Right lobe of liver (tissue), 4 donors: ENCODE data around the gene CES5A.

ENCODE experiments used
- CTCF ChIP-seq, 4 donors: fragments of 200-600 bp in 3 of 4; fragments of 450-650 bp in 1 of 4; IDR thresholded peaks; one replicate each; pipeline versions ENCODE4 v1.5.1 to v1.8.0; 2016 to 2022; ENCODE audit warnings: antibody characterized with exemption in 4 of 4, mild to moderate bottlenecking in 2 of 4
- POLR2A ChIP-seq: fragments of 450-650 bp; IDR thresholded peaks from one replicate; pipeline ENCODE4 v1.6.1; 2017; ENCODE audit warnings: antibody characterized with exemption, mild to moderate bottlenecking
- donor health status: DM: no; HTN: no; CAD: no.
- donor health status: DM: no; HTN: no; CAD: no.
- donor health status: DM: no; HTN: yes; CAD: no.

DNA sequence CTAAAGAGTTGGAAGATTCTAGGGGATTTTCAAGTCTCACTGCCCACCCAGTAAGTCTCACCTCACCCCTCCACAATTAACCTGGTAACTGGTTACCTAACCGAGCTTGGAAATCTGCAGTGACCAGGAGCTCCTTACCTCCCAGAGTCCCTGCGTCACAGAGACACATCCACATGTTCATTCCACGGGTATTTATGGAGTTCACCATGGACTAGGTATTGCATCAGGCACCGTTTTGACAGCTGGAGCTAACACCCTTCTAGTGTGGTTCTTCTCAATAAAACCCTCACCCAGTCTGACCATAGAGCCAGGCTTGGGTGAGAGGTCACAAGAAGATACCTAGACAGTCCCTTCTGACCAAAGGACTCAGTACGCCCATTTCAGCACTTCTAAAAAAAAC lies 2.1 kb downstream of the CES5A start:
- no peak for TF ChIP-seq POLR2A
- no peak for TF ChIP-seq CTCF (IDR thresholded peaks at IDR 0.05)
